Hematopoietic multipotent progenitor cell treated with erythropoietin and hydrocortisone succinate and interleukin-3 and kit ligand, for 8 days (in vitro differentiated cells): Measurements from ENCODE around the gene TMEM44.
"Not testable (repeated sequence)": the region's sequence is repeated elsewhere in the genome, so short reads cannot be mapped to it uniquely, and the experiment has no call there.

ENCODE experiments used
- DNase-seq: peaks from one replicate; pipeline ENCODE4 v3.0.0-alpha.2; 2015

Gene TMEM44

DNA sequence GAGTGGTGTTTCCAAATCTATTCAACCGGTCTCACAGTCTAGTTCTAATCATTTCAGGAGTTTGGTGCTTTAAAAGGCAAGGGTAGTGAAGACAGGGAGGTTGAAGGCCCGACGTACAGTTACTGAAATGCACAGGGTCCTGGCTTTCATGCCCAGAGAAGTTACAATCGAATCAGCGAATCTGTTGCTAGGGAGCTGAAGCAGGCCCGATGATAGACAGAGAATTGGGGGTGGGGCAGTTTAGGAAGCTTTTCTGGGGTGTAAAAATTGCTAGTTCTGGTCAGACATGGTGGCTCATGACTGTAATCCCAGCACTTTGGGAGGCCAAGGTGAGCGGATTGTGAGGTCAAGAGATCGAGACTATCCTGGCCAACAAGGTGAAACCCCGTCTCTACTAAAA, 83.4 kb downstream of the TMEM44 start:
- DNase-seq: no peak

GRCh38 chr3:194548346-194549321, 84.6 kb downstream of the TMEM44 start:
- no peak for DNase-seq

- DNase-seq: no peak
Measured at GRCh38 chr3:194547042-194547441, 86.2 kb downstream of the TMEM44 start.

DNA sequence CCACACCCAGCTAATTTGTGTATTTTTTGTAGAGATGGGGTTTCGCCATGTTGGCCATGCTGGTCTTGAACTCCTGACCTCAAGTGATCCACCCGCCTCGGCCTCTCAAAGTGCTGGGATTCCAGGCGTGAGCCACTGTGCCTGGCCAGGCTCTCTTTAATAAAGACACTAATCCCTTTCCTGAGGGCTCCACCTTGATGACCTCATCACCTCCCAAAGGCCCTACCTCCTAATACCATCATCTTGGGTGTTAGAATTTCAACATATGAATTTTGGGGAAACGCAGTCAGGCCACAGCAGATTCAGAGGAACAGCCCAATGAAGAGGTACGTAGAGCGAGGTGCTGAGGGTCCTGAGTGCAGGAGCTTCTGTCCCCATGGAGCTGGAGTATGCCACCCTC, 87.7 kb downstream of the TMEM44 start:
- not testable (repeated sequence) for DNase-seq

DNA sequence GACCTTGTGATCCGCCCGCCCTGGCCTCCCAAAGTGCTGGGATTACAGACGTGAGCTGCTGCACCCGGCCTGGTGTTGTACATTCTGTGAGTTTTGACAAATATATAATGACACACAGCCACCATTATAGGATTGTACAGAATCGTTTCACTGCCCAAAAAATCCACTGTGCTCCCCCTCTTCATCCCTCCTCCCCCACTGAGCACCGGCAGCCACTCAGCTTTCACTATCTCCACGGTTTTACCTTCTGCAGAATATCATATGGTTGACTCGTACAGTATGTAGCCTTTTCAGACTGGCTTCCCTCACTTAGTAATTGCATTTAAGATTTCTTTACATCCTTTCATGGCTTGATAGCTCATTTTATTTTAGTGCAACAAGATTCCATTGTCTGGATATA, 89.7 kb downstream of the TMEM44 start:
- DNase-seq: no peak

DNA sequence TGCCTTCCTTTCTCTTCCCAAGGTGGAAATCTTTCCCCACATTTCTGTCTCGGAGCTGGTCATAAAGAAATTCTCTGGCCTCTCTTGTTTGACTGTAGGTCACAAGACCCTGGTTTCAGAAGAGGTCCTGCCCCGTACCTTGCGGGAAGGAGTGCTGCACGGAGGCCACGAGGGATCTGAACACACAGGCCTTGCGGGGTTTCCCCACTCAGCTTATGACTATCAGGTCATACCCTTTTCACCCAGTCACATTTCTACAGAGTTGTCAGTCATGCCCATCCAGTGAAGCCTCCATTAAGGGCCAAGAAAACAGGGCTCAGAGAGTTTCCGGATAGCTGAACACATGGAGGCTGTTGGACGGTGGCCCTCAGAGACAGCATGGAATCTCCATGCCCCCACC, 91.7 kb downstream of the TMEM44 start:
- no peak for DNase-seq

- DNase-seq: no peak
Measured at GRCh38 chr3:194540274-194540905, 92.8 kb downstream of the TMEM44 start.

DNA sequence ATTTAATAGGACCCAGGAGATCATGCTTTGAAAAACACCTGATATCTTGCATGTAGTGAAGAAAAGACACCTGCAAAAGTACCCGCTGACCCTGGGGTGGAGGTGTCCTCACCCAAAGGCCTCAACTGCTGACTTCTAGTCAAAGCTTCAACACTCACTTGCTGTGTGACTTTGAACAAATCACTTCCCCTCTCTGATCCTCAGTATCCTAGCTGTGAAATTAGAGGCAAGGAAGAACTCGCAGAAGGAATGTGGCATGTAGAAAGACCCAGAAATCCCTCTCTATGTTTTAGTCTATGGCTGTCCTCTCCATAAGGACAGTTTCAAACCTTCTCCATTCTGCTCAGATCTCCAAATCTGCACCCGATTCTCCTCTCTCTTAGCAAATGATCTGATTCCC, 93.7 kb downstream of the TMEM44 start:
- DNase-seq: no peak

GRCh38 chr3:194537732-194538247, 95.4 kb downstream of the TMEM44 start:
- DNase-seq: no peak
